Measurements from ENCODE around the gene MPPED2.

Gene MPPED2

DNA sequence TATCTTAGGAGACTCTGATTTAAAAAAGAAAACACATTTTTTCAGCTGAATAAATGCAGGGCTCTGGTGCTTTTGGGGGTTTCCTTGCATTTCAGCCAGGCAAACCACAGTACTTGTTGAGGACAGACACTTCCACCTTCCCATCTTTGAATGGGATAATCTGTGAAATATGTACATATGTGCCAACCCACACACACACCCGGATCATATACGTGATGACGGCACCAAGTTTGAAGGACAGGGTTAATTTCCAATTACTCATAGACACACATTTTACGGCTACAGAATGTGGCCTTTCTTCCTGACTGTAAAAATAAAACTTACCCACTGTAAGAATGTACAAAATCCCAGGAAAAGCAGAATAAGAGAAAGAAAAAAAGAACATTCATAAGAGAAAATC is 104.4 kb downstream of the MPPED2 start:
- DNase-seq, result no peak

DNA sequence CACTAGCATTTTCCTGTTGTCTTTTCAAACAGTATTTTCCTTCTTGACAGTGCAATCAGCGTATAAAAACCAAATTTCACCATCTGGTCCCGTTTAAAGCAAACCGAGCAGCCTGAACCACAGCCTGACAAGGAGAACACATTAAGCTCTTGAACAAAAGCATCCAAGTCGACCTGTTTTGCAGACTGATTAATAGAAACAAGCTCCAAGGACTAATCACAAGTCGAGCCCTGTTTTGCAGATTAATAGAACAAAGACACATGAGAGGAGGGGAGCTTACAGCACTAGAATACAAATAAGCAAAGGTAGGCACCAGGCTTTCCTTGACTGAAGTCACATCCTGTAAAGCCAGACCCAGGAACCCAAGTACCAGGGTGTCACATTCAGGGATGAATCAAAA is 104.8 kb downstream of the MPPED2 start:
- DNase-seq, result no peak

DNA sequence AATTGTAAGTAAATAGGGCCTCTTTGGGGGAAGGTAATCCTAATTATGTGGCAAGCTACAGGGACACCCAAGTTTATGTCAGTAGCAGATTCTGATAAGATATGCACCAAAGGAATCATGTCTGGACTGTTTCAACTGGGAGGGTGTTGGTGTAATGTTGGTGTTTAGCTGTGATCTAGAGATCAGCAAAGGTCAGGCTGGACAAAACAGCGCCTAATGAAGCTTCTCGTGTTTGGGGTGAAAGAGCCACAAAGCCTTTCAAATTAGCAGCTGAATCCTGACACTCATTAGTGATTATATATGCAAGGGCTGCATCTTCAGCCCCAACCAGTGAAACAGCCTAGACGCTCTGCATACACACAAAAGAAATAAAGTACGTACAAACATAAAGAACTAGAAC is 106.3 kb downstream of the MPPED2 start:
- no peak for DNase-seq

DNA sequence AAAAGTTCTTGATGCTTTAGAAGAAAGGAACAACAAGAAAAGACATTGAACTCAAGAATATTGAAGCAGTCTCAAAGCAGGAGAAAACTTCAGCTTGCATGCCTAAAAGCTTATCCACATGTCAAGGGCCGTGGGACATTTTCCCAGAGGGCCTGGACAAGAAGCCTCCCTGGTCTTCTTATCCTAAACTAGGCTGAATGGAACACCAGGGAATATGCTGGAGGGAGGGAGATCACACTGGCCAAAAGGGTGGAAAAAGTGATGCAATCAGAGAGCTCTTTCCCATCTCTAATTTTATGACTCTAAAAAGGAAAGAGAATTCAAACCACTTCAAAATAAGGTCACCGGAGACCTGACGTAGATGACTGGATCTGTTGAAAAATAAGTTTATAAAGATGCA is 107.2 kb downstream of the MPPED2 start:
- no peak for DNase-seq

DNA sequence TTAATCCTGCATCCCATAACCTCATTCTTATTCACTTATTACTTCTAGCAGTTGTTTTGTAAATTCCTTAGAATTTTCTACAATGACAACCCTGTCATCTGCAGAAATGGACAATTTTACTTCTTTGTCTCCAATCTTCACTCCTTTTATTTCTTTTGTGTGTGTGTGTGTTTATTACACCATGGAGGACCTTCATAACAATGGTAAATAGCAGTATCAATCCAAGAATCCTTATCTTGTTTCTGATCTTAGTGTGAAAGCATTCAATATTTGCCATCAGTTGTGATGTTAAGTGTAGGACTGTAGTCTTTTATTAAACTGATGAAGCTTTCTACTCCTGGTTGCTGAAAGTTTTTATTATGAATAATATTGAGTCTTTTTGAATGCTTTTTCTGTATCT is 109.1 kb downstream of the MPPED2 start:
- no peak for DNase-seq

DNA sequence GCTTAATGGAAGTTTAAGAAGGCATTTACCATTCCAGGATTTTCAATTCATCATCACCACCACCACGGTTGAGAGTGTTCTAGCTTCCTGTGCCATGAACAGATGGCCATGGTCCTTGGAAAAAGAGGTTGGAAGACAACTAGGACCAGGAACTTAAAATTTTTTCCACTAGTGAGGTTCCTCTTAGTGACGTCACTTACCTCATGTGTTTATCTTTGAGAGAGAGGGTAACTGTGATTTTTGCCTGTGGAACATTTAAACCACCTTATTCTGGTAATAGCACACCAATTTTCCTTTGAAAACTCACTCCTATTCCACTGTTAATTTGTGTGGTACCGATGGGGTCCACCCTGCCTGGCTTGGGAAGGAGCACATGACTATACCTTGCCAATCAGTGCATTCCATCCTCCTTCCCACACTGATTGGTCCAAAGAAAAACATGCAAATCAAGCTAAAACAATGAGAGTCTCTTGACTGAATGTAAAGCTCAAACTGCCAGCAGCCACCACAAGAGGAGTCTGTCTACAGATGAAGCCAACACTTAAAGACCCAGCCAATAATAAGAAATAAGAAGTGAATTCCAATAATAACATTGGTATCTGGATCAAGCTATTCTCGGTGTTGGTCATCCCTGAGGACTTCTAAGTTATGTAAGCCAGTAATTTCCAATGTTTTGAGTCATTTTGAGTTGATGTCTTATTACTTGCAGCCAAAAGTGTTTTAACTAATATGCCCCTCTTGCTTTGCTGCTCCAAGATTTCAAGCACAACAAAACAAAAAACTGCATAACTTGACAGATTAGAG is 111.8 kb downstream of the MPPED2 start:
- no peak for DNase-seq

DNA sequence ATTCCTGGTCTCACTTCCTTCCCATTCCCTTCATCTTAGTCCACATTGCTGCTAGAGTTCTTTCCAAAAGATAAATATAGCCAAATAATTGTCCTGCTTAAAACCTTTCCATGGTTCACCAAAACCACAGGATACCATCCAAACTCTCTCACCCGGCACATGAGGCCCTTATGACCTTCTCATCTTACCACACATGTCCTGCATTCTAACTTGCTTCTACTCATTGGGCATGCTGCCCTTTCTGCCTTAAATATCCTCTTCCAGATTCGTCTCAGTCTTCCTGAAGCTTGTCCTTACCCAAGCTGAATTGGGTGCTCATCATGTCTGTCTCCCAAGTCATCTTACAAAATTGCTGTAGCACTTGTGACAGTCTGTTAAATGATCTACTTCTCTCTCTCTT is 114.9 kb downstream of the MPPED2 start:
- DNase-seq, result no peak

DNA sequence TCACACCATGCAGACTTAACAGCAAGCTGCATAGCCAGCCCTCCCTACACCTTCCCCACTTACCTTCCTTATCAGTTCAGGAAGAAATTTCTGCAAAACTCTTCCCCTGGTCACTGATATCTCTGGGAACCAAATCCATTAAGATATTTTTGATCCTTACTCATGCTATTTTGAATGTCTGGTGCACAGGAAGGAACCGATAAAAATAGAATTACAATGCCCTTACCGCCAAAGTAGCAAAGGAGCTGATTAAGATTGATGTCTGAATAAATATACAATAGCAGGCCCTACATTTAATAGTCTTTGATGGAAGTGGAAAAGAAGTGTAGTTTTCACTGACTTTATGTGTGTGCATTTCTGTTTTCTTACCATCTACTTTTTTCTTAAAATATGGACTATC is 117.3 kb downstream of the MPPED2 start:
- no peak for DNase-seq

DNA sequence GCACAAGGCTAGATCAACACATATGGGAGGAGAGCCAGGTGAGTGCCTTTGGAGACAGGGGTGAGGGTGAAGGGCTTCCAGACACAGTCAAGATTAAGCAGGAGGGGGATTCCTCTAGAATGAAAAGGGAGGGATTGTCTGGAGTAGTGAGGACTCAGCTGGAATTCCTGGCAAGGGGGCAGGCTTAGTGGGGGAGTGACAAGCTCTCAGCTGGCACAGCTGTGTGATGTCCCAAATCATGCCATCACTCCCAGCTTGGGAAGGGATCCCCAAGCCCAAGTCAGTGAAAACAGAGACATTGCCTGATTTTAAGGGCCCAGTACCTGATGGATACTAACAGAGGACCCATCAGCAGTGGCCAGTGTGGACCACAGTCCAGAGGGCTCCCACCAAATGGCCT is 119.0 kb downstream of the MPPED2 start:
- no peak for DNase-seq

DNA sequence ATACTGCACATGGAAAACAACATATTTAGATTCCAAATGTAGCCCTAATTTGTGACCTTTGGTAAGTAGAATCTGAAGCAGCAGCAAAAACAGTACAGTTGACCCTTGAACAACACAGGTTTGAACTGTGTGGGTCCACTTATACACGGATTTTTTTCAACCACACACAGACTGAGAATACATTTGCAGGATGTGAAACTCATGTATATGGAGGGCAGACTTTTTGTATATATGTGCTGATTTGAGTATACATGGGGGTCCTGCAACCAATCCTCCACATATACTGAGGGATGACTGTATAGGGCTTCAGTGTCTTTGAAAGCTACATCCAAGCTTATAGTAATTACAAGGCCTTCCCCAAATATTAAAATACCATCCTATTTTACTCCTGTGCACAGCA is 120.5 kb downstream of the MPPED2 start:
- no peak for DNase-seq

DNA sequence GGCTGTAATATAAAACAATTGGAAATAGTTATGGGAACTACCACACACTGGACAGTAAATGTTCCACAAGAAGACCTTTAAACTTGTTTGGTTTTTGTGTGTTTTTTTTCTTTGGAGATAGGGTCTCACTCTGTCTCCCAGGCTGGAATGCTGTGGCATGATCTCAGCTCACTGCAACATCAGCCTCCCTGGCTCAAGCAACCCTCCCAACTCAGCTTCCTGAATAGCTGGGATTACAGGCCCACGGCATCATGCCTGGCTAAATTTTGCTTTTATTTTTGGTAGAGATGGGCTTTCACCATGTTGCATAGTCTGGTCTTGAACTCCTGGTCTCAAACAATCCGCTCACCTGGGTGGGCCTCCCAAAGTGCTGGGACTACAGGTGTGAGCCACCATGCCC is 121.0 kb downstream of the MPPED2 start:
- no peak for DNase-seq

DNA sequence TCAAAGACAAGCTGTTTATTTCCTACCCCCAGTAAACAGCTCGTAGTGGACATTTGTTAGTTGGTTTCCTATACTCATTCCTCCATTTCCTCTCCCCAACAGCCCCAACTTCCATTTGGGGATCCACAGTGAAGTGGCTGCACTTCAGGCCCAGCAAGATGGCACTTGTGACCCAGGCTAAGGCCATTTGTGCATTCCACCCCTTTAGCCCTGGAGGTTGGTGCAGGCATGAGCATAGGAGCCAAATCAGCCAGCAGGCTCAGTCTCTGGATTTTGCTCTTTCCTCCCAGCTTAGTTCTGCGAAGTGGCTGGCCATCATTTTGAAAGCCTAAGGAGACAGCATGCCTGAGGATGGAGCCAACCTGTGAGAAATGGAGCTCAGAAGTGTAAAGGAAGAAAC is 122.9 kb downstream of the MPPED2 start:
- no peak for DNase-seq

DNA sequence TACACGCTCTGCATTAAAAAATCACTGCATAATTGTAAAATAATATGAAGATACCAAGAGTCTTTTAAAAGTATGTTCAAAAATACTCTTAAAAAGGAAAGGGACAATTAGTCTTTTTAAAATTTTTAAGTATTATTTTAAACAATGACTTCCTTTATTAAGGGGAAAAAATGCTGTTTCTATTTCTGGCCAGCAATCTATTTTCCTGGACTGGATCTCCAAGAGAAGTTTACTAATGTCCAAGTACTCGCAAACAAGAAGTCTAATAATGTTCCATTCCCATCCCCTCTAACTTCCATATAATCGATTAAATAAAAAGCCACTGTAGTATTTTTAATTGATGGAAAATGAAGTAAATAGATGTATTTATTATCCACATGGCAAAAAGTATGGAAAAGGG is 123.7 kb downstream of the MPPED2 start:
- no peak for DNase-seq

DNA sequence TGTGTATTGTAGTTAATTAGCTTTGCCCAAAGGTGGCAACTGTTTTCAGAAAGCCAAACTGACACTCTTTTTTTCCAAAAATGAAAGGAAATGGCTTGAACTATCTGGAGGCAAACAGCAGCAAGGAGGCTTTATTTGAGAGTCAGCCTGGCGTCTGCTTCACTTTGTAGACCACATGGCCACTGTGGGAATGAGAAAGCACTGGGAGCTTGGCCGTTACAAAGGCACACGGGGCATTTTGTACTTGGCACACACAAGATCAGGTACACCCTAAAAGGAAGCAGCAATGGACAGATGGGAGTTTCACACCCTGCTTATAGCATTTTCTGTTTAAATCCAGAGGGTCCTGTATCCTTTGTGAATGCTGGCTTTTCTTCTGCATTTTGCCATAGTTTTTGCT is 126.3 kb downstream of the MPPED2 start:
- no peak for DNase-seq

DNA sequence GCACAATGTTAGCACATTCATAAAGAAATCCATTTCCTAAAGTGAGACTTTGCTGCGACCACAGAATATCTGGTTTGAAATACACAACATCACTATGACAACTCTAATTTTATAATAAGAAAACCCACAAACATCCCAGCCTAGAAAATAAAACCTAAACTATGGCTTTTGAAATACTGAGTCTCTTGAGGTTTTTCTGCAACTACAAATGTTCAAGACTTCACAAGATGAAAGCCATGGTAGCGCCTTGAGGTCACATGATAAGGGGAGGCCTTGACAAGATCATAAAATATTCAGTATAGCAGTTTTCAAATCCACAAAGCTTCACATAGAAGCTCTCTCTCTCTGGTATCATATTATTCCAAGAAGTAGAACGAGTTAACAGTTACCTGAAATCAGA is 126.8 kb downstream of the MPPED2 start:
- DNase-seq, result no peak

DNA sequence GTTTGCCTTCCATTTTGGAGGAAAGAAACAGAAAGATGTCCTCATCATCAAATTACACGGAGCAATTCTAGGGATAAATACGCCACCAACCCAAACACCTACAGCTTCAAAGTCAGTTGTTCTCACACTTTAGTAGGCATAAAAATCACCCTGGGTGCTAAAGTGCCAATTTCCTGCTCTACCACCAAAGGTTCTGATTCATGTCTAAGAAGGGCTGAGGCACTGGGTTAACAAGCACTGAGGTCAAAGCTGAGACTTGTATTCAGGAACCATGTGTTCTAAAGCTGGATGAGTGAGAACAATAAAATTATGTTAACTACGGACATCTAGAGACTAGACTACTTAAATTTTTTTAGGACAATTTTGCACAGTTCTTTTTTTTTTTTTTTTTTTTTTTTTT is 127.6 kb downstream of the MPPED2 start:
- no peak for DNase-seq

DNA sequence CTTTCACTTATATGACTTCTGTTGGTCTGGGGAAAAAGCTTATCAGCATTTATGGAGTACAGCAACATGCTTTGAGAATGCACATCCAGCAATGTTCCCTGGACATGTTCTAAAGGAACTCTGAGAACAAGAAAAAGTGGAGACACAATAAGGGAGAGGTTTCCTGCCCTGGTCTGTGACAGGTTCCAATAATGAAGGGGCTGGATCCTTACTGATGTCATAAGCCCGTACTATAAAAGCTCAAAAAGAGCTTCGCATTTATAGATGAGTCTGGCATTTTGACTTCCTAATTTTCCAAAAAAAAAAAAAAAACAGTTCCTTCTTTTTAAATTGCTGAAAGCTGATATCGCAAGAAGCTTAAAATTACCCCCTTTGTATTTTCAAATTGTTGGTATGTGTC is 129.1 kb downstream of the MPPED2 start:
- DNase-seq, result no peak

DNA sequence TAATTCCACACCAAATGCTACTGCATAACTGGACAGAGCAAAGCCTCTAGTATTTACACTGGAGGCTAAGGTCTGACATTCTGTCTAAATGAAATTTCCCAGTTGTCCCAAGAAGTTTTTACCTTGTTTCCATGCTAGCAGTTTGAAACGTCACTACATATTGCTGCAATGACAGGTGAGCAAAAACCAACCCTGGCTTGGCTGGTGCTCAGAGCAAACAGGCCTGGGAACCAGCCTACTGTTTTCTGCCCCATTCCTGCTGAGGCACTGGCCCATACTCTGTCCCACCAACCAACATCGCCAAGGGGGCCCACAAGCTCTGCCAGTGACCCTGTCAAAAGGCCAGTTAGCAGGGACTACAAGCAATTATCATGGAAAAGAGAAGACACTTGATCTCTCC is 131.1 kb downstream of the MPPED2 start:
- DNase-seq, result no peak

DNA sequence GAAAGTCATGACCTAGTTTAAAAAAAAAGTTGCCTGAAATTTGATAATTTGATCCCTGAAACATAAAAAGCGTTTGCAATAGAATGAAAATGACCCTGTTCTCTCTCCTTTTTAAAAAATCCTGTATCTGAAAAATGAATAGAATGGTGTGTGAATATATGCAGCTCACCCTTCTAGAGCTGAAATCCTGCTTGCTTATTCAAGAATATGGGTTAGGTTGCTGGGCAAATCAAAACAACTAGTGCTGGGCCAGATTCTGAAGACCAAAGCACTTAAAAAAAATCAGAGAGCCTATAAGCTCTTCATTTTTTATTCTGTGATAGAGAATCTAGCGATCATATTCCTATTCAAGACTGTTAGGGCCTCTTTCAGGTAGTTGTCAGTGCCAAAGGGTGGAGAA is 131.6 kb downstream of the MPPED2 start:
- DNase-seq, result no peak

DNA sequence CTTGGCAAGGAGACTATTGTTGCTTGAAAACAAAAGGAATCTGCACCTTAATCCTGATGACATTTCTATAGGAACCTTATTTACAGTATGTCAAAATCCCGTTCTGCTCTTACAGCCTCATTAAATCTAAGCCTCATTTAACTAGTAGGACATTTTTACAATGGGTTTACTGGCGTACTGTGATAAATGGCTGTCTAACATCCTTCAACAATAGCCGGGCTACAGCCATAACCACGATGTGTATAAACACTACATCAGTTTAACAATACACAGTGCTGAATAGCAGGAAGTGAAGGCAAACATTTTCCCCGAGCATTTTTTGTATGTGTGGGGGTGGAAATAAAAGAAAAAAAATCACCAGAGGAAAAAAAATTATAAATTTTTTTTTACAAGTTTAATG is 132.0 kb downstream of the MPPED2 start:
- DNase-seq, result no peak

DNA sequence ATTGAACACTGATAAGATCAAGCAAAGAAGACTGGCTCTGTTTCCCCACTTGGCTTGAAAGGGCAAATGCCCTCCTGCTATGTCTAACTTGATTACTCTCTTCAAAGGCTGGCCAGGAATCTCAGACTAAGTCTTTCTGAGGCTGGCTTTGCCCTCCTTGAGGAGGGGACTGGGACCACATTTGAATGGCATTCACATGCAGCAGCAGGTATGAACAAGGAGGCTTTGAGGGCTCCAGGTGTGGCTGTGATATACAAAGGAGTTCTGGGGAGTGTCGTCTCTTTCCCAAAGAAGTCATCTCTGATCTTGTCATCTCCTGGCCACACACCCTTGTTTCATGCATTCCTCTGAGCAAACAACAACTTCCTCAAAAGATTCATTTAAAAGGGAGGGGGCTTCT is 132.4 kb downstream of the MPPED2 start:
- no peak for DNase-seq

DNA sequence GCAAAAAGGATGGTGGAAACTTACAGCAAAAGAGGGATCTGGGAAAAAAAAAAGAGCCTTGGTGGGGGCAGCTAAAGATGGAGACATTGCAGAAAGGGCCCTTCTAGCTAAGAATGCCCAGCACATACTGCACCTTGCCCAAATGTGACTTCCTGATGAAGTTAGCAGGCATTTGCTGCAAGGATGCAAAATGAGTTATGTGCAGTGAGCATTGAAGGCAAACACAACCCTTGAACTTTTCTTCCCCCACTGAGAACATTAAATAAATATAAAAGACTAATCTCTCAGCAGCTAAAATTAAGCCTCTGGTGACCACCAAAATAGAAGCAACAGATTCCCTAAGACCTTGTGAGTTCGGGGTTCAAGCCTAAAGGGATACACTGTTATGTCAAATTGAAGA is 133.3 kb downstream of the MPPED2 start:
- no peak for DNase-seq

DNA sequence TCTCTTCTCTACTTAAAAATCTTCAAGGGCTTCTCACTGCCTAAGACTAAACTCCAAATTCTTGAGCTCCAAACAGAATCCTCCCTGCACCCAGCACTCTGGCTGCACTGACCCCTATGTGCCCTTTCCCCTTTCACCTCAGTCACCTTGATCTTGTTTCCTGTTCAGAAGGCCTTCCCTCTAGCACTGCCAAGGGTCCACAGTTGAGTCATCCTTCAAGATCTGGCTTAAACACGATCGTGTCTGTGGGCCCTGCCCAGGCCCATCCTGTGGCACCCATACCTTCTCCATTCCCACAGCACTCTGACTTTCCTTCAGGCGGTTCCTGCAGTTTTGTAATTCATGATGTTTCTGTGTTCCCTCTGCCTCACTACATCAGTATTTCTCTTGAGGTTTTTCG is 134.0 kb downstream of the MPPED2 start:
- DNase-seq, result no peak

DNA sequence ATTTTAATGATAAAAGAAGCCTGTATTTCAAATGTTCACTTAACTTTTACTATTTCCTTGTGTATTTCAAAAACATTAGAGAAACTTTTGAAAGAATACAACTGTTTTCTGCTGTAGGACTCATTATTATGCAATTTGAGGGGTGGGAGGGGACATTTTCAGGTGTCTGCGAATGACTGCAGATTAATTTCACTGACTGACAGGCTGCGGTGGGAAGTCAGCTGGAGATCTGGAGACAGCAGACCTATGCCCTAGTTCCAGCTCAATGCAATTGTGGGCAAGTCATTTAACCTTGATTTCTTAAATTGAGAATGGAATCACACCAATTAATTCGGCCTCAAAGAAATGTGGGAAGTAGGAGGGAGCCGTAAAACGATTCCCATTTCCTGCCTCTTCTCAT is 134.5 kb downstream of the MPPED2 start:
- no peak for DNase-seq

DNA sequence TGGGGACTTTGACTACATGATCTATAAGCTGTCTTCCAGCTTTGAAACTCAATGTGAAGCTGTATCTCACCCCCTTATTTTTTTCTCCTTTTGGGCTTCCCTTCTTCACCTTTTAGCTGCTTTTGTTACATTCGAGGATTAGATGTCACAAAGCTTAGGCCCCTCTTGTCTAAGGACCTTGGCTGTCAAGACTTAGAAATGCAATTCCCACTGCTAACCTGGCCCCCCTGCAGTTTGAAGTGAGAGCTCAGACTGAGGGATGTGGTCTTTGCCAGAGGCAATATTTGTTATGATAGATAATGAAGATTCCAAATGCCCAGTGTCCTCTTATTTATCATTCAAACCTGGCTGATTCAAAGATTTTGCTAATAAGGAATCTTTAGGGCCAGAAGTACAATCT is 135.0 kb downstream of the MPPED2 start:
- DNase-seq, result no peak

Data from activated CD4-positive, alpha-beta T cell treated with anti-CD3 and anti-CD28 coated beads for 4 hours (primary cell).